GM21447 (cell line): ENCODE data around the gene SOX2.
"Not testable (repeated sequence)": the region's sequence is repeated elsewhere in the genome, so short reads cannot be mapped to it uniquely, and the experiment has no call there.

Experiments used
- ATAC-seq: cut with Tn5 transposase; IDR thresholded peaks from one replicate; pipeline ENCODE4 v1.9.1; 2021; ENCODE audit not compliant: unreplicated experiment

Gene SOX2

GRCh38 chr3:181756645-181757297 is 45.0 kb downstream of the SOX2 start:
- no peak for ATAC-seq

DNA sequence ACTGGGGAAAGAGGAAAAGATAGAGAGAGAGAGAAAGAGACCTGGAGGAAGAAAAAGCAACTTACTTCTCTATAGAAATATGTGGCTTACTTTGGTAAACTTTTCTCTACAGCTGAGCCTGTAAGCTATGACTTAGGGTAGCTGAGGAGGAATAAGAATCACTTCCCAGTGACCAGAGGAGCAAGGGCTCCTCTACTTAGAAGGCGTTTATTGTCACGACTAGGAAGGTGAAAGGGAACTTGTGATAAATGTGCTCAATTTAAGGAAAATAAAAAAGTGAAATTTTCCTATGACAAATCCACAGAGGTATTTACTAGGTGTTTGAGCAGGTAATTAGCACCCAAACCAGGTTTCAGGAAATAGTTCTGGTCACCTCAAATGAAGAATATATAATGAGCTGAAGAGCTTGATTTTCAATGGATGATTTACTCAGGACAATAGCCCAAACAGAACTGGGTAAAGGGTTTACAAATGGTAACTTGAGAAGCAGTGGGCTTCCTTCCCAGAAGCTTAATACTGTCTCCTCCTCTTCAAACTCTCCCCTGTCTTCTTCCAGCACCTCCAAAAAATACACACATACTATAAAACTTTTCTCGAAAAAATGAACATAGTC is 46.1 kb downstream of the SOX2 start:
- no peak for ATAC-seq

DNA sequence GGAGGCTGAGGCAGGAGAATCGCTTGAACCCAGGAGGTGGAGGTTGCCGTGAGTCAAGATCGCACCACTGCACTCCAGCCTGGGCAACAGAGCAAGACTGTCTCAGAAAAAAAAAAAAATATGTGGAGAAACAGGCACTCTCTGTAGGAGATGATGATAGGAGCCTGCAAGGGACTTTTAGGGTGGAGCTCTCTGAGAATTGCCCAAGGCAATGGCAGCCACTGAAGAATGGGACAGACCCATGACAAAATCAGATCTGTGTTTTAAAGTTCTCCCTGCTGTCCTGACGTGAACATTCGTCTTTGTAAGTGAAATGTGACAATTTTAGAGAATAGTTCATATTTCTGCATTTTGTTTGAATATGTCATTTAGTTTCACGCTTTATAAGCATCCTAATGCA is 50.2 kb downstream of the SOX2 start:
- ATAC-seq: no peak

DNA sequence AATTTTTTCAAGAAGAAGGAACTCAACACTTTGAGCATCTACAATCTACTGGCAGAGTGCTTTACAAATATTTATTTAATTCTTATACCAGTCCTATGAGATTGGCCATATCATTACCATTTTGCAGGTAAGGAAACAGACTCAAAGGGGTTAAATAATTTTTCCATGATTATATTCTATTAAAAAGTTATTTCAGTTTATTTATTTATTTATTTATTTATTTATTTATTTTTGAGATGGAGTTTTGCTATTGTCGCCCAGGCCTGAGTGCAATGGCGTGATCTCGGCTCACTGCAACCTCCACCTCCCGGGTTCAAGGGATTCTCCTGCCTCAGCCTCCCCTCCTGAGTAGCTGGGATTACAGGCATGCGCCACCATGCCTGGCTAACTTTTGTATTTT is 52.3 kb downstream of the SOX2 start:
- ATAC-seq: not testable (repeated sequence)
